NCI-H774 (cell line): ENCODE results near the gene FALEC.
A peak's percentile ranks its signal among the peaks of the same experiment; 100 is the strongest.

Experiments
- DNase-seq: peaks from one replicate; lab custom pipeline; 2025; lab: John Stamatoyannopoulos, UW

Gene FALEC

GRCh38 chr1:150515328-150516049 is at the start of gene FALEC:
FALEC (plus strand) TSS chr1:150515752.
- DNase-seq = peak; percentile 96

- no peak for DNase-seq
These were observed 48.6 kb upstream of the FALEC start for GRCh38 chr1:150466964-150467363.

- no peak for DNase-seq
These were observed 46.3 kb upstream of the FALEC start for GRCh38 chr1:150469291-150469690.

GRCh38 chr1:150472601-150473200 is 42.9 kb upstream of the FALEC start:
- no peak for DNase-seq

- DNase-seq = no peak
These were observed 41.9 kb upstream of the FALEC start for GRCh38 chr1:150473659-150474058.

- no peak for DNase-seq
These were observed 40.7 kb upstream of the FALEC start for GRCh38 chr1:150474869-150475268.

- DNase-seq = no peak
These were observed 38.8 kb upstream of the FALEC start for GRCh38 chr1:150476754-150477153.

GRCh38 chr1:150477320-150477719 is 38.2 kb upstream of the FALEC start:
- DNase-seq = no peak

GRCh38 chr1:150477733-150478132 is 37.8 kb upstream of the FALEC start:
- no peak for DNase-seq

- no peak for DNase-seq
These were observed 36.2 kb upstream of the FALEC start for GRCh38 chr1:150479370-150479769.

GRCh38 chr1:150479927-150480352 is 35.6 kb upstream of the FALEC start:
- DNase-seq = no peak

GRCh38 chr1:150484431-150484830 is 31.1 kb upstream of the FALEC start:
- DNase-seq = no peak

GRCh38 chr1:150484861-150485260 is 30.7 kb upstream of the FALEC start:
- no peak for DNase-seq

GRCh38 chr1:150486966-150487762 is 28.4 kb upstream of the FALEC start, which contains the start of gene TARS2:
TARS2 (plus strand) TSS chr1:150487419; CDS start chr1:150487451, 32 bp downstream.
- peak; percentile 98 for DNase-seq

- DNase-seq = no peak
These were observed 27.8 kb upstream of the FALEC start for GRCh38 chr1:150487763-150488115.

- no peak for DNase-seq
These were observed 22.4 kb upstream of the FALEC start for GRCh38 chr1:150493175-150493574.

GRCh38 chr1:150498342-150498741 is 17.2 kb upstream of the FALEC start:
- DNase-seq = no peak

- no peak for DNase-seq
These were observed 10.1 kb upstream of the FALEC start for GRCh38 chr1:150505431-150505830.

- DNase-seq = no peak
These were observed 7.4 kb upstream of the FALEC start, which contains the start of gene ECM1 for GRCh38 chr1:150507912-150508864. ECM1 (plus strand) TSS chr1:150508109; CDS start chr1:150508210, 101 bp downstream.

GRCh38 chr1:150508982-150509381 is 6.6 kb upstream of the FALEC start:
- DNase-seq = no peak

- peak; percentile 50 for DNase-seq
These were observed 4.0 kb upstream of the FALEC start for GRCh38 chr1:150511551-150511950.
